Placental epithelial cell (primary cell): ENCODE measurements around the gene GARIN5B. TPM values are rescaled to one million over a fixed set of nuclear protein-coding genes. Genes with fewer than 3 reads are reported as not detected.

ENCODE experiments used
- total RNA-seq: library from RNA; depleted of rRNA; stranded (reverse); fragments of >200 nt; gene quantifications from 2 replicates; pipeline ENCODE4 v1.2.3, GENCODE V29; 2012

GARIN5B gene
- total RNA-seq: 0.39 TPM in 1 of 2 replicates, not detected in the other

GRCh38 chr19:55362990-55363716 lies at the start of gene GARIN5B:
GARIN5B (minus strand) TSS chr19:55363260; CDS start chr19:55363066, 194 bp downstream.

GRCh38 chr19:55407550-55407799 lies 44.4 kb upstream of the GARIN5B start, which contains the start of gene UBE2S:
UBE2S (minus strand) TSS chr19:55407788; CDS start chr19:55407589, 199 bp downstream.

GRCh38 chr19:55385724-55386492 lies 22.8 kb upstream of the GARIN5B start, which contains the start of gene RPL28:
RPL28 (plus strand) TSS chr19:55385932; CDS start chr19:55386358, 426 bp downstream.

GRCh38 chr19:55384131-55384919 lies 21.3 kb upstream of the GARIN5B start, which contains the start of gene TMEM238:
TMEM238 (minus strand) TSS chr19:55384292; CDS start chr19:55384259, 33 bp downstream.

GRCh38 chr19:55376241-55376933 lies 13.3 kb upstream of the GARIN5B start, which contains the start of gene TMEM190:
TMEM190 (plus strand) TSS chr19:55376826; CDS start chr19:55376854, 28 bp downstream.

GRCh38 chr19:55370305-55370988 lies 7.4 kb upstream of the GARIN5B start, which contains the start of gene IL11:
IL11 (minus strand) TSS chr19:55370463; CDS start chr19:55370310, 153 bp downstream.

GRCh38 chr19:55354698-55355212 lies 8.3 kb downstream of the GARIN5B start, which contains the start of gene COX6B2:
COX6B2 (minus strand) TSS chr19:55354719; CDS start chr19:55354521, 198 bp downstream.

GRCh38 chr19:55339105-55339888 lies 23.8 kb downstream of the GARIN5B start, which contains the start of gene KMT5C:
KMT5C (plus strand) TSS chr19:55339876; CDS start chr19:55341937, 2,061 bp downstream.

GRCh38 chr19:55325172-55325571 lies 37.9 kb downstream of the GARIN5B start, which contains the start of gene TMEM150B:
TMEM150B (minus strand) TSS chr19:55325341; CDS start chr19:55321036, 4,305 bp downstream.

Other genes starting within 250 kb of the GARIN5B start
- 53.4 and 55.2 TPM in 2 replicates for gene PPP1R12C, start 245.6 kb downstream of the GARIN5B start, total RNA-seq
- 28.4 and 80.9 TPM in 2 replicates for gene TNNT1, start 214.1 kb downstream of the GARIN5B start, total RNA-seq
- gene TNNI3, start 205.5 kb downstream of the GARIN5B start, total RNA-seq: 0.43 TPM in 1 of 2 replicates, not detected in the other
- 0.76 TPM in 1 of 2 replicates, not detected in the other for gene DNAAF3, start 196.6 kb downstream of the GARIN5B start, total RNA-seq
- not detected in 2 replicates for gene SYT5, start 183.0 kb downstream of the GARIN5B start, total RNA-seq
- under 0.01 and 0.22 TPM in 2 replicates for gene PTPRH, start 153.8 kb downstream of the GARIN5B start, total RNA-seq
- 3.9 TPM in 2 replicates for gene TMEM86B, start 134.5 kb downstream of the GARIN5B start, total RNA-seq
- gene PPP6R1, start 104.2 kb downstream of the GARIN5B start, total RNA-seq: 32.2 and 54.1 TPM in 2 replicates
- gene HSPBP1, start 83.2 kb downstream of the GARIN5B start, total RNA-seq: 20.4 and 64.0 TPM in 2 replicates
- gene BRSK1, start 79.3 kb downstream of the GARIN5B start, total RNA-seq: 0.79 and 2.2 TPM in 2 replicates
- not detected in 2 replicates for gene TMEM150B, start 37.9 kb downstream of the GARIN5B start, total RNA-seq
- 10.5 and 24.3 TPM in 2 replicates for gene KMT5C, start 23.4 kb downstream of the GARIN5B start, total RNA-seq
- gene COX6B2, start 8.5 kb downstream of the GARIN5B start, total RNA-seq: 0.11 and 0.79 TPM in 2 replicates
- 5.1 and 7.7 TPM in 2 replicates for gene IL11, start 7.2 kb upstream of the GARIN5B start, total RNA-seq
- gene TMEM190, start 13.6 kb upstream of the GARIN5B start, total RNA-seq: 2.0 TPM in 1 of 2 replicates, not detected in the other
- 0.39 and 3.7 TPM in 2 replicates for gene TMEM238, start 21.0 kb upstream of the GARIN5B start, total RNA-seq
- 362 and 492 TPM in 2 replicates for gene RPL28, start 22.7 kb upstream of the GARIN5B start, total RNA-seq
- 30.2 and 81.9 TPM in 2 replicates for gene UBE2S, start 44.5 kb upstream of the GARIN5B start, total RNA-seq
- not detected in 2 replicates for gene SHISA7, start 80.0 kb upstream of the GARIN5B start, total RNA-seq
- gene ISOC2, start 98.4 kb upstream of the GARIN5B start, total RNA-seq: 63.6 and 80.4 TPM in 2 replicates
- not detected in 2 replicates for gene C19orf85, start 101.5 kb upstream of the GARIN5B start, total RNA-seq
- gene ZNF628, start 113.4 kb upstream of the GARIN5B start, total RNA-seq: 2.0 and 2.8 TPM in 2 replicates
- 7.7 and 10.6 TPM in 2 replicates for gene NAT14, start 121.9 kb upstream of the GARIN5B start, total RNA-seq
- gene SSC5D, start 125.2 kb upstream of the GARIN5B start, total RNA-seq: 0.22 and 1.2 TPM in 2 replicates
- not detected in 2 replicates for gene SBK2, start 173.9 kb upstream of the GARIN5B start, total RNA-seq
- gene SBK3, start 182.3 kb upstream of the GARIN5B start, total RNA-seq: not detected in 2 replicates
- gene ZNF579, start 217.6 kb upstream of the GARIN5B start, total RNA-seq: 7.1 and 7.6 TPM in 2 replicates
- 5.1 and 8.9 TPM in 2 replicates for gene FIZ1, start 236.3 kb upstream of the GARIN5B start, total RNA-seq
- 7.5 and 14.1 TPM in 2 replicates for gene ZNF524, start 237.0 kb upstream of the GARIN5B start, total RNA-seq
- 1.8 and 2.0 TPM in 2 replicates for gene ZNF865, start 242.4 kb upstream of the GARIN5B start, total RNA-seq